HG02884 (cell line): Measurements from ENCODE around the gene TOR3A.
"Not testable (repeated sequence)": the region's sequence is repeated elsewhere in the genome, so short reads cannot be mapped to it uniquely, and the experiment has no call there.

Experiments
- ATAC-seq: cut with Tn5 transposase; IDR thresholded peaks from one replicate; pipeline ENCODE4 v1.9.1; 2021; ENCODE audit warnings: mild to moderate bottlenecking, moderate library complexity; ENCODE audit not compliant: unreplicated experiment

Gene TOR3A

DNA sequence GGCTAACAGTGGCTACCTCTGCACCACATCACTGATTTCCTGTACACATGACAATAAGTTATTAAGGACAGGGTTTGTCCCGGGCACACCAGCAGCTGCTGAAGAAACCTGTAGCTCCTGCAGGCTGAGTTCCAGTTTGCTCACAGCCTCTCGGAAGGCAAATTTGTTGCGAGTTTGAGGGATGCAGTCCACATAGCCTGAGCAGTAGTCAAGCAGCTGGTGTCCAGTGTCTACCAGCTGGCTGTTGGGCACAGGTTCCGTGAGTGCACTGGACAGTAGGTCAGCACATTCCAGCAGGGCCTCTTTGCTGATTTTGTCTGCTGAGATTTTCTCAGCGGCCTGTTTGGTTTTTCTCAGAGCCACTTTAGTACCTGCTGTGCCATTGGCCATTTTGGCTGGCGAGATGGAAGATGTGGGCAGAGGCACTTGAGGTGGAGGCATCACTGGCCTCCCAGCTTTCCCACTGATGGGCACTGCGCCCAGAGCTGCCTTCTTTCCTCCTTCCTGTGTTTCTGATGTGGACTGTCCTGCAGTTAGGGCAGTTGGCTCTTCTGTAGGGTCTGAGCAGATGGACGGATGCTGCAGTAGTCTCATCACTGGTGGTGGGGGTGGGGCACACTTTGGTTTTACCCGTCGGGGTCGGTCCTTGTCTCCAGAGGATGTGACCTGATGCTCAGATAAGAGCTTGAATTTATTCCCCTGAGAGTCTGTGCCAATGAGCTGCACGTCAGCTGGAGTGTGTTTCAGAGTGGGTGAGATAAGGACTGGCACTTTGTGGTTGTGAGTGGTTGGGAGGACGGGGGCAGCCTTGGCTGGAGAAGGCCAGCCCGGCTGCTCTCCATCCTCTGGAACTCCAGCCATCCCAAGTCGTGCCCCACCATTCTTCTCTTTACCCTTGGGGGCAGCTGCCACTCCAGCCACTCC lies 26.1 kb downstream of the TOR3A start:
- ATAC-seq, result no peak

GRCh38 chr1:179108644-179109043 lies 26.8 kb downstream of the TOR3A start:
- ATAC-seq, result no peak

DNA sequence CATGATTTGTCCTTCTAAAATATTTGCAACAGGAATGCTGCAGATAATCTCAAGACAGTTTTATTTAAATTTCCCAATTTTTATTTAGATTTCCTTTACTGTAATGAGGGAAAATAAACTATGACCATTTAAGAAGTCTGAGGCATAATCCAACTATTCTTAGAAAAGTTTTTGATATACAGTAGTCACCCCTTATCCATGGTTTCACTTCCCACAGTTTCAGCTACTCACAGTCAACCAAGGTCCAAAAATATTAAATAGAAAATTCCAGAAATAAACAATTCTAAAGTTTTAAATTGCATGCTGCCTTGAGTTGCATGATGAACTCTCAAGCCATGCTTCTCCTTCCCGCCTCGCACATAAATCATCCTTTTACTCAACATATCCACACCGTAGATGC lies 33.3 kb downstream of the TOR3A start:
- ATAC-seq, result no peak

- no peak for ATAC-seq
Measured at GRCh38 chr1:179119513-179119912, 37.6 kb downstream of the TOR3A start.

DNA sequence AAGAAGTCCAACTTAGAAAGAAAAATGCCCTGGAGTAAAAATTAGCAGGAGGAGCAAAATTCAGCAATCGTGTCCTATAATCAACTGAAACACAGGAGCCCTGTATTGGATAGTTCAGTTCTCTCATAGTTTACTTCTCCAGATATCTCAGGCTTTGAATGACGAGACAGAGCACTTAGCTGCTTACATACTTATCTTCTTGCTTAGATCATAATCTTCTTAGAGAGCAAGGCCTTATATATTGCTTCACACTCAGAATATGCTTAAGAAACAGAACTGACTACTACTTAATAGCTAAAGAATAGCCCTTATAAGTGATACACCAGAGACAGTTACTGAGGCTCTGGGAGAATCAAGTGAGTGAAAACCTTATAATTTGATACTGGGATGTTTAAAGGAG lies 38.9 kb downstream of the TOR3A start:
- ATAC-seq, result no peak

DNA sequence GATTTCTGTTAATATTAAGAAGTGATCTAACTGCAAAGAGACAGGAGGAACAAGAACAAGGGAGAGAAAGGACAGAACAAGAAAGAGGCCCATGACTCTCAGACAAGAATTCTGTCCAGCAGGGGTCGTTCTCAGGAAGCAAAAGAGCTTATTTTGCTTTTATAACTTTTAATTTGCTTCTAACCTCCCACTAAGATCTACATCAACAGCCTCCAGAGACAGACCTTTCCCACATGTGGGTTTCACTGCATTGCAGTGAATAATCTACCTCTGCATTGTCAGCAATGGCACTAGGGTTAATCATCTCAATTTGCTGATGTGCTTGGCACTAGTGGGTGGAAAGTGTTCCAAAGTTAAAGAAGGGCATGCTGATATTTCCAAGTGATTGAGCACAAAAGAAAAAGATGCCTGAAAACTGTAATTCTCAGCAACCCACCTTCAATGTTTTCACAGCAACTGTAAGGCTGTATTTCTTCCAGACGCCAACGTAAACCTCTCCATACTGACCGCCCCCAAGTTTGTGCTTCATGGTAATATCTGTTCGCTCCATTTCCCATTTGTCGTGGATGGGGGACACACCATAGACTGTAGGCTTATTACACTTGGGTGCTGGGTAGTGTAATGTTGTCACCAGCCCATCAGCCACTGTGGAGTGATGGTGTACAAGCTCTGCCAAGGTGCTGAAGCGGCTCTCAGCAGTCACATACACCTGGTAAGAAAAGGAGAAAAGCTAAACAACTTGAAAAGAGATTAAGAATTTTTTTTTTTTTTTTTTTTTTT lies 39.5 kb downstream of the TOR3A start:
- no peak for ATAC-seq

- ATAC-seq, result no peak
Measured at GRCh38 chr1:179124873-179125272, 43.0 kb downstream of the TOR3A start.

DNA sequence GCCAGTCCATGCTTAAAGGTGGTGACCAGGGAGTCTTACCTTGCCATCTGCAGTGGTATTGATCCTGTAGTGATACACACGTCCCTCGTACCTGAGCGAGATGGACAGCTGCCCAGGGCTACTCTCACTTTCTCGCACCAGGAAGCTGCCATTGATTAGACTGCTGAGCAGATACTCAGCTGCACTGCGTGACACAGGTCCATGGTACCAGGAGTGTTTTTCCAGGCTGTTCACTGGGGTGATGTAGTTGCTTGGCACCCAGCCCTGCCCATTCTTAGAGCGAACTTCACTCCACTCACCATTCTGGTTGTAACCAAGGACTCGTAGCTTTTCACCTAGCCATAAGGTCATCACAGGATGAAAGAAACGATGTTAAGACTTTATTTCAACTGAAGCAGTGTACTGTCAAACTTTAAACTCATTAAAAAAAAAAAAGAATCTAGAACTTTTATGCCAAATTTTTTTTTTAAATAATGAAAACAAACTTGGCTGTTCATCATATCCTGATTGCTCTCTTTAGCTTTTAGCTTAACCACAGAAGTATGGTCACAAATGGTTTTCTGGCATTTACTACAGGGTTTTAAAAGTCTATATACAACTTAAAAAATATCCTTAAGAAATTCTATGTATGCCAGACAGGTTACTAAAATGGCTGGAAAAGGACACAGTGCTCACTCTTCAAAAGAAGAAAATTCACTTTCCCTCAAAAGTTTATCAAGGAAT lies 44.6 kb downstream of the TOR3A start:
- no peak for ATAC-seq

GRCh38 chr1:179127163-179127895 lies 45.5 kb downstream of the TOR3A start:
- no peak for ATAC-seq

DNA sequence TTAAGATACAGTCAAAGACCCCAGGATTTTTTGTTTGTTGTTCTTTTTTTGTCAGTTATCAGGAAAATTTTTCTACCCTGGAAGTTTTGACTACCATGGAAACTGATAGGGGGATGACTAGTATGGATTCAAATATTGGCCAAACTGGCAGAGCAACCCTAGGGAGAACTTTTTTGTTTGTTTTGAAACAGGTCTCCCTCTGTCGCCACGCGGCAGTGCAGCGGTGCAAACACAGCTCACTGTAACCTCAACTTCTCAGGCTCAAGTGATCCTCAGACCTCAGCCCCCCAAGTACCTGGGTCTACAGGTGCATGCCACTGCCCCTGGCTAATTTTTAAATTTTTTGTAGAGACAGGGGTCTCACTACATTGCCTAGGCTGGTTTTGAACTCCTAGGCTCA lies 46.6 kb downstream of the TOR3A start:
- ATAC-seq, result no peak

GRCh38 chr1:179129702-179130473 lies 48.0 kb downstream of the TOR3A start:
- peak; percentile 96 for ATAC-seq

- not testable (repeated sequence) for ATAC-seq
Measured at GRCh38 chr1:179135168-179135567, 53.3 kb downstream of the TOR3A start.

- ATAC-seq, result not testable (repeated sequence)
Measured at GRCh38 chr1:179135707-179136106, 53.8 kb downstream of the TOR3A start.

- no peak for ATAC-seq
Measured at GRCh38 chr1:179137617-179138255, 55.9 kb downstream of the TOR3A start.

- not testable (repeated sequence) for ATAC-seq
Measured at GRCh38 chr1:179138755-179139154, 56.9 kb downstream of the TOR3A start.

DNA sequence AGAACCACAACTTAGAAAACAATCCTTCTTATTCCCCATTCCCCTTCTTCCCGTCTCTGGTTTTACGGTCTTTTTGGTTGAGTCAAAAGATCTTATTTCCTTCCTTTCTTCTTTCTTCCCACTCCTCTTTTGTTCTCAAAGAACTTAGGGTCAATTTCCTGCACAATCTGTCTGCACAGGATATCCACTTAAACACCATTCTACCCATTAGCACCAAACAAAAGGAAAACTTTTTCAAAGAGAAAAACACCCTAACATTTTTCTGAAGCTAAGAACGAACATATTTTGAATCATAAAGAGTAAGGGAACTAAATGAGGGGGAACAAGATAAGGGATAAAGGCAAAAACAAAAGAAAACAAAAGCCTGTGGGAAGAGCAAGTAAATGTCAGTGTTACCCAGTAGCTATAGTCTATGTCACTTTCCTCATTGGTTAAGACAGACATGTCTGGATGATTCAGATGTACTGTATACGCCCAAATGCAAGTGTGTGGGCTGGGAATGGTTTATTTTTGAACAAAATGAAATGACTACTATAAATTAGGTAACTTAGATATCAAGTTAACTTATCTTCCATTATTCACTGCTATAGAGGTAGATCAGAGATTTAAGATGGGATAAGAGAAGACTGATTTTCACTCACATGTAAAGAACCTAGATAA lies 59.9 kb downstream of the TOR3A start:
- ATAC-seq, result peak; percentile 58

GRCh38 chr1:179142889-179143299 lies 61.0 kb downstream of the TOR3A start:
- ATAC-seq, result no peak

- no peak for ATAC-seq
Measured at GRCh38 chr1:179143322-179143721, 61.5 kb downstream of the TOR3A start.

DNA sequence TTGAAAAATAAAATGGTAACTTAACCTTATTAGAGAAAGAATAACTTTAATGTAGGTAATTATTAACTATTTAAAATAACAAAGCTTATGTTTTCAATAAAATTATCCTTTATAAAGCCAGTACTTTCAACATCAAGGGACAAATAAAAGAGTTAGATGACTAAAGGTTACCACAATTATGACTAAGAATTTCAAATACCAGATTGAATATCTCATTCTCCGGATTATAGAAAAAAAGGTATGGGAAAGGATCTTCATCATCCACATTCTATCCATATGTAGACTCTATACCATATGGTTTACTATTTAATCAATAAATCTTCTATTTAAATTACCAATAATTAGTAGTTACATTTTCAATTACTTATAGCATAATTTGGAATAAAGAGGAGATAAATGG lies 62.8 kb downstream of the TOR3A start:
- no peak for ATAC-seq
